Measurements from ENCODE around the gene MPPED2. TPM values are rescaled to one million over a fixed set of nuclear protein-coding genes. Genes with fewer than 3 reads are reported as not detected.

Gene MPPED2
- polyA plus RNA-seq, 1 donor (not counting 4 experiments of a cell fraction or from before 2014, with no cell fraction given) = not detected

GRCh38 chr11:30578406-30578805 lies 7.7 kb downstream of the MPPED2 start:
- Histone ChIP-seq H3K36me3 (ENCODE audit: control insufficient read depth in 2 of 2, extremely low read depth in 1 of 2, insufficient read depth in 2 of 2, low read length in 2 of 2) (no peaks in the 10 kb centered on the region), H3K79me2 (ENCODE audit: control insufficient read depth, insufficient read depth, low read length) (no peaks in the 10 kb centered on the region), H3K4me3 (ENCODE audit: control insufficient read depth in 2 of 3, extremely low read depth in 1 of 3, insufficient read depth in 2 of 3, low read depth in 1 of 3, low read length in 3 of 3) (no peak overlapping the region), H3K9me3 (ENCODE audit: control insufficient read depth, low read depth, low read length) (no peaks in the 10 kb centered on the region), H3K9ac (ENCODE audit: control insufficient read depth, extremely low read depth, insufficient read depth, low read length) (no peak overlapping the region), H3K27ac (ENCODE audit: control insufficient read depth, insufficient read depth, low read length) (no peak overlapping the region), H3K4me1 (ENCODE audit: control insufficient read depth, extremely low read depth, insufficient read depth, low read length) (no peaks in the 10 kb centered on the region), H3K27me3 (ENCODE audit: control insufficient read depth, extremely low read depth, insufficient read depth, low read length) (peaks cover 1% of the 10 kb centered on the region), H2AFZ (ENCODE audit: control insufficient read depth, low read length) (no peak overlapping the region), H3K9me1 (ENCODE audit: control insufficient read depth, extremely low read depth, insufficient read depth, low read length) (no peaks in the 10 kb centered on the region), H3K4me2 (ENCODE audit: control insufficient read depth, extremely low read depth, insufficient read depth, low read depth, low read length) (no peak overlapping the region), H4K20me1 (ENCODE audit: control insufficient read depth, extremely low read depth, insufficient read depth, low read length) (no peaks in the 10 kb centered on the region)
- FAIRE-seq (no peak), DNase-seq (ENCODE audit: low read depth, low spot score) (no peak)
- dilution Hi-C loops (cut with MboI; ENCODE audit: extremely low pct_ligation_motif_present, low sequenced_read_pairs) = no loop called here
- TF ChIP-seq, protein P1, sequence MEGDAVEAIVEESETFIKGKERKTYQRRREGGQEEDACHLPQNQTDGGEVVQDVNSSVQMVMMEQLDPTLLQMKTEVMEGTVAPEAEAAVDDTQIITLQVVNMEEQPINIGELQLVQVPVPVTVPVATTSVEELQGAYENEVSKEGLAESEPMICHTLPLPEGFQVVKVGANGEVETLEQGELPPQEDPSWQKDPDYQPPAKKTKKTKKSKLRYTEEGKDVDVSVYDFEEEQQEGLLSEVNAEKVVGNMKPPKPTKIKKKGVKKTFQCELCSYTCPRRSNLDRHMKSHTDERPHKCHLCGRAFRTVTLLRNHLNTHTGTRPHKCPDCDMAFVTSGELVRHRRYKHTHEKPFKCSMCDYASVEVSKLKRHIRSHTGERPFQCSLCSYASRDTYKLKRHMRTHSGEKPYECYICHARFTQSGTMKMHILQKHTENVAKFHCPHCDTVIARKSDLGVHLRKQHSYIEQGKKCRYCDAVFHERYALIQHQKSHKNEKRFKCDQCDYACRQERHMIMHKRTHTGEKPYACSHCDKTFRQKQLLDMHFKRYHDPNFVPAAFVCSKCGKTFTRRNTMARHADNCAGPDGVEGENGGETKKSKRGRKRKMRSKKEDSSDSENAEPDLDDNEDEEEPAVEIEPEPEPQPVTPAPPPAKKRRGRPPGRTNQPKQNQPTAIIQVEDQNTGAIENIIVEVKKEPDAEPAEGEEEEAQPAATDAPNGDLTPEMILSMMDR (optimal IDR thresholded peaks at IDR 0.05 in 1 of 3, IDR thresholded peaks at IDR 0.05 in 1 of 3, conservative IDR thresholded peaks at IDR 0.05 in 1 of 3; ENCODE audit: extremely low read depth in 1 of 3, insufficient read depth in 2 of 3, low read length in 3 of 3) = no peak
- TF ChIP-seq EZH2 (IDR thresholded peaks at IDR 0.05; ENCODE audit: low read length) = no peak

DNA sequence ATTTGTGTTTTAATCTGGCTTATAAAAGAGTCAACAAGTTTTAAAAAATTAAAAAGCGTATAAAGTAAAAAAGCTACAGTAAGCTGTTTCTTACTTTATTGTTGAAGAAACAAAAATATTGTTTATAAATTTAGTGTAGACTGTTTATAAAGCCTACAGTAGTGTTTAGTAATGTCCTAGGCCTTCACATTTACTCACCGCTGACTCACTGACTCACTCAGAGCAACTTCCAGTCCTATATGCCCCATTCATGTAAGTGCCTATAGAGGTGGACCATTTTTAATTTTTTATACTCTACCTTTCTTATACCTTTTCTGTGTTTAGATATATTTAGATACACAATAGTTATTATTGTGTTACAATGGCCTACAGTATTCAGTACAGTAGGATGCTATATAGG lies 12.2 kb downstream of the MPPED2 start:
- TF ChIP-seq, protein P1 (optimal IDR thresholded peaks at IDR 0.05 in 1 of 3, IDR thresholded peaks at IDR 0.05 in 1 of 3, conservative IDR thresholded peaks at IDR 0.05 in 1 of 3; ENCODE audit: extremely low read depth in 1 of 3, insufficient read depth in 2 of 3, low read length in 3 of 3) = no peak
- no peak for TF ChIP-seq EZH2 (IDR thresholded peaks at IDR 0.05; ENCODE audit: low read length)
- Histone ChIP-seq H3K9ac (ENCODE audit: control insufficient read depth, extremely low read depth, insufficient read depth, low read length) (no peak overlapping the region), H3K27me3 (ENCODE audit: control insufficient read depth, extremely low read depth, insufficient read depth, low read length) (no peaks in the 10 kb centered on the region), H3K4me3 (ENCODE audit: control insufficient read depth in 2 of 3, extremely low read depth in 1 of 3, insufficient read depth in 2 of 3, low read depth in 1 of 3, low read length in 3 of 3) (no peak overlapping the region), H4K20me1 (ENCODE audit: control insufficient read depth, extremely low read depth, insufficient read depth, low read length) (no peaks in the 10 kb centered on the region), H3K4me1 (ENCODE audit: control insufficient read depth, extremely low read depth, insufficient read depth, low read length) (no peaks in the 10 kb centered on the region), H3K27ac (ENCODE audit: control insufficient read depth, insufficient read depth, low read length) (no peak overlapping the region), H3K9me1 (ENCODE audit: control insufficient read depth, extremely low read depth, insufficient read depth, low read length) (no peaks in the 10 kb centered on the region), H3K4me2 (ENCODE audit: control insufficient read depth, extremely low read depth, insufficient read depth, low read depth, low read length) (no peak overlapping the region), H2AFZ (ENCODE audit: control insufficient read depth, low read length) (no peak overlapping the region), H3K9me3 (ENCODE audit: control insufficient read depth, low read depth, low read length) (no peaks in the 10 kb centered on the region), H3K79me2 (ENCODE audit: control insufficient read depth, insufficient read depth, low read length) (no peaks in the 10 kb centered on the region), H3K36me3 (ENCODE audit: control insufficient read depth in 2 of 2, extremely low read depth in 1 of 2, insufficient read depth in 2 of 2, low read length in 2 of 2) (no peaks in the 10 kb centered on the region)
- dilution Hi-C loops (cut with MboI; ENCODE audit: extremely low pct_ligation_motif_present, low sequenced_read_pairs) = no loop called here
- no peak for DNase-seq (ENCODE audit: low read depth, low spot score)
- FAIRE-seq = no peak

All from keratinocyte (primary cell).